Measurements from ENCODE around the gene TDRD9.

- TF ChIP-seq CTCF (IDR thresholded peaks at IDR 0.05; ENCODE audit: low read length), result no peak
- no peak for TF ChIP-seq EZH2 (IDR thresholded peaks at IDR 0.05; ENCODE audit: borderline replicate concordance, low read length)
Observed at GRCh38 chr14:103880348-103881267, 47.6 kb upstream of the TDRD9 start.
